Mucosa of rectum (tissue), 2 donors: ENCODE results near the gene RAD51.
A peak's percentile ranks its signal among the peaks of the same experiment; 100 is the strongest.

Experiments
- H3K27ac ChIP-seq, 2 donors: one replicate each; pipeline ENCODE4 v1.7.0; 2013; ENCODE audit warnings: inconsistent platforms in 2 of 2, low read depth in 2 of 2, low read length in 2 of 2
- H3K27me3 ChIP-seq, 2 donors: one replicate each; pipeline ENCODE4 v1.7.0; 2013; ENCODE audit warnings: low read length in 2 of 2; ENCODE audit not compliant: control insufficient read depth in 2 of 2, insufficient read depth in 2 of 2
- H3K36me3 ChIP-seq, 2 donors: one replicate each; pipeline ENCODE4 v1.7.0; 2013; ENCODE audit warnings: low read length in 2 of 2; ENCODE audit not compliant: control insufficient read depth in 2 of 2, insufficient read depth in 2 of 2
- H3K4me1 ChIP-seq, 2 donors: one replicate each; pipeline ENCODE4 v1.7.0; 2013; ENCODE audit warnings: low read length in 2 of 2, mild to moderate bottlenecking in 1 of 2; ENCODE audit not compliant: control insufficient read depth in 2 of 2, insufficient read depth in 2 of 2
- H3K4me3 ChIP-seq, 2 donors: one replicate each; pipeline ENCODE4 v1.7.0; 2013; ENCODE audit warnings: low read length in 2 of 2
- H3K9ac ChIP-seq, 2 donors: one replicate each; pipeline ENCODE4 v1.7.0; 2013; ENCODE audit warnings: low read length in 2 of 2, low read depth in 1 of 2, mild to moderate bottlenecking in 1 of 2
- H3K9me3 ChIP-seq, 2 donors: one replicate each; pipeline ENCODE4 v1.7.0; 2013; ENCODE audit warnings: low read length in 2 of 2; ENCODE audit not compliant: control insufficient read depth in 2 of 2
- donor health status: healthy.
- donor health status: Normal muscosa, but diverticular disease.

RAD51 gene

DNA sequence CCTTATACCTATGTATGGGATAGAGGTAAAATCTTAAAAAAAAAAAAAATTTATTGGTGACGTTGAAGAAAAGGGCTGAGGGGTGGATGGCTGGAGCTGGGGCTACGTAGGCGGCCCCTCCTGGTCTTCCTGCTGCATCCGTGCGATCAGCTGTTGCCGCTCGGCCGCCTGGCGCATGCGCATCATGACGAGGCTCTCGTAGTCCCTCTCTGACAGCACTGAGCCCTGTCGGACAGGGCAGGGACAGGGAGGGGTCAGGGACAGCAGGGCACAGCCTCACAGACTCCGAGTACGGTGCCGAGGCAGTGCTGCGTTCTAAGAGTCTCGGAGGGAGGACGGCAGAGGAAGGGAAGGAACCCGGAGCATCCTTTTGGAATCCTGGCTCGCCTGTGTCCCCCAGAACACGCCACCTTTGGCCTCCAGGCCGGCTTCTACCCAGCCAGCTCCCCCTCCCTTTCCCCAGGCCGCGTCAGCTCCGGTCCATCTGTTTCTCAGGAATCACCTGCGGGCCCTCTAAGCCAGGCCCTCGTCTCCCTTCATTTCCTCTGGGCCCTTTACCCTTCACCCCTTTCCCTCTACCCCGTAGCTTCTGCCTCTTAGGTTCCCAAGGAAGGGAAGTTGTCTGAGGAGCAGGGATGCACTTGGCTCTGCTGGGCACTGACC is 73.0 kb downstream of the RAD51 start:
- H3K27me3 ChIP-seq = no peaks in the 10 kb centered on the region
- H3K4me3 ChIP-seq = peak overlapping the region in 1 of 2 donors; percentile 22
- peak overlapping the region in 1 of 2 donors; percentile 44 for H3K9ac ChIP-seq
- peaks cover 6 to 9% of the 10 kb centered on the region in 2 donors for H3K36me3 ChIP-seq
- peak overlapping the region; percentile 86 to 89 for H3K27ac ChIP-seq
- H3K4me1 ChIP-seq = peaks cover 47 to 61% of the 10 kb centered on the region in 2 donors
- H3K9me3 ChIP-seq = no peaks in the 10 kb centered on the region

DNA sequence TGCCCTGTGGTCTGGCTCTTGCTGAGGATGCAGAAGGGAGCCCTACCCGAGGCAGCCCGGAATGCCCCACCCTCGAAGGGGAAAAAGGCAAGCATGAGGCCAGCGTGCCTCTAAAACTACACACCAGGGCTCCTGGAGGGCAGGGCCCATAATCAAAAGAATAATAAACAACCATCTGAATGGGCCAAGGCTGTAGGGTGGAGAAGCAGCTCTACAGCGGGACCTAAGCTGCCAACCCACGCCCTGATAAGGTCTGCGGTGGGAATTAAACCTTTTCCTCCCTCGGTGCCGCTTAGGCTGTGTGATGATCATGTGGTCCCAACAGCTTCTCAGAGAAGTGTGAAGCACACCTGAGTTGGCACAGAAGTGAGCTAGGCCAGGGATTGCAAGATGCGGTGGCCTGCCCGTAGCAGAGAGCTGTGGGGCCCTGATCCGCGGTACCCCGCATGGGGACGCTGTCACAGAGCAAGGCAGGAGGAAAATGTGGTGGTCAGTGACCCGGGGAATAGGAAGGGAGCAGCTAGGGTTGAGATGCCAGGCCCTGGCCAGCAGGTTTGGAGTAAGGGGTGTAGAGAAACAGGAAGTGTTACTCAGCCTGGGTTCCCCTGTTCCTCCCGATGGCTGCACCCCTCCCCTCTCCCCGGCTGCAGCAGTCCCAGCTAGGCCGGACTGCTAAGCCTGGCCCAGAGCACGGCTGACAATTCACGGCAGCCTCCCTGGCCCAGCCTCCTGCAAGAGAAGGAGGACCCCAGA is 73.7 kb downstream of the RAD51 start:
- peaks cover 10 to 11% of the 10 kb centered on the region in 2 donors for H3K36me3 ChIP-seq
- no peaks in the 10 kb centered on the region for H3K9me3 ChIP-seq
- H3K9ac ChIP-seq = peak overlapping the region in 1 of 2 donors; percentile 44

DNA sequence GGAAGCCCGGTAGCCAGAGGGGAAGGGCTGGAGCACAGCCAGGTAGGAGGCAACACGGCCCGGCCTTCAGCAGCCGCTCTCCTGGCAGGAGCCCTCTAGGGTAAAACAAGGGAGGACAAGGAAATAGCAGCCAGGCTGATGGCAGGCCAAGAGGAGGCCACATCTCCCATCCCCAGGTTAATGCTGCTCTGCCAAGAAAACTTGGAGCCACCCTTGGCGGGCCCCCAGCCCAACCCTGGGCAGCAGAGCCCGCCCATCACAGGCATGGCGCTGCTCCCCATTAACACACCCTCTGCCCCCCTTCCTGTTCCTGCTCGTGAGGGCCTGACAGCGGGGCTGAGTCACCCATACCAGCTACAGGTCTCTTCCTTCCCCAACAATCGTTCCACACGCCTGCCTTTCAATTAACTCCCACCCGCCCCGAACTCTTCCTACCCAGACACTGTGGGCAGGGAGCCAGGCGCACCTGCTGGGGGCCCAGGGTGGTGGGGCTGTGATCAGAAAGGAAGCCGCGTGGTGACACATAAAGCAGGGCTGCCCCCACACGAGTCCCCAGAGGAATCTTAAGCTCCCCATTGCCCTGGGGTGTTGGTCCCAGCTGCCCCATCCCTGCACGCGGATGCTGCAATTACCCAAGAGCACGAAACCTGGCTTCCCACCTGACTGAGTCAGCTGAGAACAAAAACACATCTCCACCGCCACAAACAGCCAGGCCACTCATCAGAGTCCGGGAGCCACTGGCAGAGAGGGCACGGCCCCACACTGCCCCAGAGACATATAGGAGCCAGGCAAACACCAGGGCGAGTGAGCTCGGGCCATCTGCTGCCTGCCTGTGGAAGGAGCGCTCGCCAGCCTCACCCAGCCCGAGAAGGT is 74.5 kb downstream of the RAD51 start, which contains the start of gene C15orf62:
TSS of gene C15orf62 (plus strand) at position 707 of the 873 bp plus-strand sequence. CDS start 516 bp downstream, outside the sequence.
- no peaks in the 10 kb centered on the region for H3K27me3 ChIP-seq
- H3K36me3 ChIP-seq = peaks cover 18% of the 10 kb centered on the region in 2 donors
- peak within 1 kb of the TSS; percentile 47 to 59 for H3K9ac ChIP-seq
- H3K9me3 ChIP-seq = no peaks in the 10 kb centered on the region
- H3K4me3 ChIP-seq = peak within 1 kb of the TSS in 1 of 2 donors; percentile 30
- peak within 1 kb of the TSS; percentile 86 to 89 for H3K27ac ChIP-seq
- H3K4me1 ChIP-seq = peaks cover 39 to 48% of the 10 kb centered on the region in 2 donors

More for the DNA sequence above, 73.7 kb downstream of the RAD51 start:
- Histone ChIP-seq H3K4me1 (peaks cover 39 to 54% of the 10 kb centered on the region in 2 donors), H3K27me3 (no peaks in the 10 kb centered on the region), H3K27ac (peak overlapping the region; percentile 86 to 89), H3K4me3 (peak overlapping the region in 1 of 2 donors; percentile 10)

DNA sequence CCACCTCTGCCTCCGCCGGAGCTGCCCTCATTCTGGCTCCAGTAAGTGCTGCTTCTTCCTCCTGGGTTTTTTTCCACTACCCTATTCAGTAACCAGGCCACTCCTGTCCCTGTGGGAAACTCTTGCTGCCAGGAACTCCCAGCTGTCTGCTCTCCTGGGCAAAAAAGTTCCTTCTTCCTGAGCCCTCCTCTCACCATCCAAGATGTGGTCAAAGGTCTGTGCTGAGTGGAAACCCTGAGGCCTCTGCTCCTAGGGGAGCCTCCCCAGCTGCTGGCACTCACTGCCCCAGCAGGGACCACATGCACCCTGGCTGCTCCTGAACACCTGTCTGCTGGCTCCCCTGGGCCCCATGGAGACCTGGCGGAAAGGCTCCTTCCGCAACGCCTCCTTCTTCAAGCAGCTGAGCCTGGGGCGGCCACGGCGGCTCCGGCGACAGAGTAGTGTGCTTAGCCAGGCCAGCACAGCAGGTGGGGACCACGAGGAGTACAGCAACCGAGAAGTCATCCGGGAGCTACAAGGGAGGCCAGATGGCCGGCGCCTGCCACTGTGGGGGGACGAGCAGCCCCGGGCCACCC is 75.3 kb downstream of the RAD51 start:
- peak overlapping the region; percentile 47 to 59 for H3K9ac ChIP-seq
- peaks cover 32 to 42% of the 10 kb centered on the region in 2 donors for H3K4me1 ChIP-seq
- no peaks in the 10 kb centered on the region for H3K27me3 ChIP-seq
- peaks cover 24 to 25% of the 10 kb centered on the region in 2 donors for H3K36me3 ChIP-seq
- H3K4me3 ChIP-seq = peak overlapping the region in 1 of 2 donors; percentile 30
- H3K9me3 ChIP-seq = no peaks in the 10 kb centered on the region
- peak overlapping the region; percentile 86 to 89 for H3K27ac ChIP-seq

DNA sequence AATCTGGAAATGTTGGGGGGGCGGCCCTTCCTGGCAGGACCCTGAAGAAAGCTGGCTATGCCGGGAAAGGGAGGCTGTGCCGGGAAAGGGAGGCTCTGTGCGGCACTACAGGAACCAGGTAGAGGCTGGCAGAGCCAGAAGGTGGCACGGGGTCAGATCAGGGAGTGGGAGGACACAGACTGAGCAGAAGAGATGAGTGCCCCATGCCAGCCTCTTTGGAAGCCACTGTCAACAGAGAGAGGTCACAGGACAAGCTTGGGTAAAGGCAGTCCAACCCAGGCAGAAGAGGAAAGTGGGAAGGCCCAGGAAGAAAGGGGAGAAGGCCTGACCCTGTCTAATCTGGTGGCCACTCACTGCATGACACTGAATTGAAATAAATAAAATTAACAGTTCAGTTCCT is 76.3 kb downstream of the RAD51 start:
- Histone ChIP-seq H3K4me1 (peaks cover 26 to 37% of the 10 kb centered on the region in 2 donors), H3K27ac (no peak overlapping the region), H3K27me3 (no peaks in the 10 kb centered on the region), H3K36me3 (peaks cover 32 to 35% of the 10 kb centered on the region in 2 donors), H3K9me3 (no peaks in the 10 kb centered on the region), H3K4me3 (no peak overlapping the region), H3K9ac (no peak overlapping the region)

DNA sequence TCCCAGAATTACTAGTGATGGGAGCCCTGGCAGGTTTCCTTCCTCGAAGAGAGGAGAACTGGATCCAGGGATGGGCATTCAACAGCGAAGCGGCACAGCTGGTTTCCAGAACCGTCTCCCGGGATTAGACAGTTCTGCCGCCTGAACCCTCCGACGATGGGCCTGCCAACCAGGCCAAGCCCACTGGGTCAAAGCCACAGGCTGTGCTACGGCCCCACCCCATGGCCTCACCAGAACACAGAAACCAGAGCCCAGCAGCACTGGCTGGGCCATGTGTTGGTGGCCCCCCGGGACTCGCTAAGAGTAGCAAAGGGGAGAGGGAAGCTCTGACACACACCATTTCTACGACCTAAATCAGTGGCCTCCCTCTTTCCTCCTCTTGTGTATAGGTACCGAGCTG is 77.0 kb downstream of the RAD51 start:
- Histone ChIP-seq H3K9ac (no peak overlapping the region), H3K27me3 (no peaks in the 10 kb centered on the region), H3K4me1 (peaks cover 26 to 37% of the 10 kb centered on the region in 2 donors), H3K4me3 (no peak overlapping the region), H3K27ac (no peak overlapping the region), H3K36me3 (peaks cover 39 to 43% of the 10 kb centered on the region in 2 donors), H3K9me3 (no peaks in the 10 kb centered on the region)

DNA sequence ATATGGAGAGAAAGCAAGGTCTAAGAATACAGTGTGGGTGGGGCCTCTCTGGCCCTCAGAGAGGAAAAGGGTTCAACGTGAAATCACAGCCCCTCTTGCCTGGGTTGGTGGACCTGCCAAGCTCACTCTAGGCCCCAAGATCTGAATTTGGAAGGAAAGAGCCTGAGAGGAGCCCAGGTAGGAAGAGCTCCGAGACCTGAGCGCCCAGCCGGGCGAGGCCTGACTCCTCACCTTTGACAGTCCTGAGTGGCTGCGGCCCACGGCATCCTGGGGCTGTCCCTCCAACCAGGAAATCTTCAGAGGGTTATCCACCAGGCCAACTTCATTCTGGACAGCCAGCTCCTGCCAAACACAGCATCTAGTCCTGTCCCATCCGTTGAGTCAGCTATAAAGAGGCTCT is 78.5 kb downstream of the RAD51 start:
- no peaks in the 10 kb centered on the region for H3K9me3 ChIP-seq
- H3K4me1 ChIP-seq = peaks cover 18 to 25% of the 10 kb centered on the region in 2 donors
- H3K9ac ChIP-seq = no peak overlapping the region
- no peaks in the 10 kb centered on the region for H3K27me3 ChIP-seq
- H3K4me3 ChIP-seq = no peak overlapping the region
- H3K27ac ChIP-seq = no peak overlapping the region
- H3K36me3 ChIP-seq = peaks cover 45 to 46% of the 10 kb centered on the region in 2 donors

DNA sequence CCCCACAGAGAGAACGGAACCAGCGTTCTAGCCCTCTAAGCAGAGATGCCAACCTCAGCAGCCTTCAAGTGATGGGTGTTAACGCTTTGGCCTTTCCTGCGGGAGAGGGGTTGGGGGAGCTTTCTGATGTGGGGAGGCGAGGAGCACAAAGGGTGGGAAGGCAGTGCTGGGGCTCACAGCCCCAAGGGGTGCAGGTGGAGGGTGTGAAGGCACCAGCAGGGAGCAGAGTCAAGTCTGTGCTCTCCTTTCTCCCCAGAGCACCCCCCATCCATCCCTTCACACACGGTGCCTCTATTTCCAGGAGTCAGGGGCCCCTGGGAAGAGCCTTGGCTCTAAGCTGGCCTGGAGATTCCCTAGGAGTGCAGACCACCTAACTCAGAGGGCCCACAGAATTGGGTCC is 78.9 kb downstream of the RAD51 start:
- Histone ChIP-seq H3K36me3 (peaks cover 45 to 50% of the 10 kb centered on the region in 2 donors), H3K27ac (no peak overlapping the region), H3K9ac (no peak overlapping the region)

DNA sequence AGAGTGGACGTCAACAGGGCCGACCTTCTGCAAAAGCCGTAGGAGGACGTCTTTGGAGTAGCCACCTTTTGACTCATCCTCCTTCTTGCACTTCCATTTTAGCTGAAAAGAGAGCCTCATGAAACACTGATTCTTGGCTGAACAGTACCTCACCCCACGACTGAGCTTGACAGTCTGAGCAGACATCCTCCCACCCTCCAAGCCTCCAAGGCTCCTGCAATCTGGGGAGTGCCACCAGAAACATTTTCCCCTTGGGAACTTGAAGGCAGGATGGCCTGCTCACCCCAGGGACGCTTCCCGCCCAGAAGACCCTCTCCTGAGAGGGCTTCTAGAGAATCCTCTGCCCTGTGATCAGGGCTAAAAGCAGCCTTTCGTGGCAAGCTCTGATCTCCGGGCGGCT is 80.0 kb downstream of the RAD51 start:
- H3K36me3 ChIP-seq = peaks cover 51 to 61% of the 10 kb centered on the region in 2 donors
- no peaks in the 10 kb centered on the region for H3K9me3 ChIP-seq
- no peaks in the 10 kb centered on the region for H3K27me3 ChIP-seq
- H3K4me1 ChIP-seq = peaks cover 3 to 10% of the 10 kb centered on the region in 2 donors
- no peak overlapping the region for H3K9ac ChIP-seq
- H3K27ac ChIP-seq = no peak overlapping the region
- H3K4me3 ChIP-seq = no peak overlapping the region

More for the DNA sequence above, 78.9 kb downstream of the RAD51 start:
- no peaks in the 10 kb centered on the region for H3K27me3 ChIP-seq
- peaks cover 14 to 21% of the 10 kb centered on the region in 2 donors for H3K4me1 ChIP-seq
- H3K9me3 ChIP-seq = no peaks in the 10 kb centered on the region
- no peak overlapping the region for H3K4me3 ChIP-seq
